Rectal smooth muscle tissue (tissue), 1 donor: ENCODE measurements around the gene GALNT18.

Source experiments
- H3K27ac ChIP-seq: one replicate; pipeline ENCODE4 v1.7.0; 2013; ENCODE audit warnings: low read depth, low read length, inconsistent platforms
- H3K27me3 ChIP-seq: one replicate; pipeline ENCODE4 v1.7.0; 2013; ENCODE audit warnings: low read length; ENCODE audit not compliant: control insufficient read depth, insufficient read depth
- H3K36me3 ChIP-seq: one replicate; pipeline ENCODE4 v1.7.0; 2013; ENCODE audit warnings: low read length; ENCODE audit not compliant: control insufficient read depth, insufficient read depth
- H3K4me1 ChIP-seq: one replicate; pipeline ENCODE4 v1.7.0; 2013; ENCODE audit warnings: low read length; ENCODE audit not compliant: control insufficient read depth, insufficient read depth
- H3K4me3 ChIP-seq: one replicate; pipeline ENCODE4 v1.7.0; 2013; ENCODE audit warnings: low read length
- H3K9ac ChIP-seq: one replicate; pipeline ENCODE4 v1.7.0; 2013; ENCODE audit warnings: low read length

The GALNT18 gene

GRCh38 chr11:11292839-11293238 is 329.0 kb downstream of the GALNT18 start:
- Histone ChIP-seq H3K9ac (no peak overlapping the region), H3K27ac (no peak overlapping the region), H3K27me3 (no peaks in the 10 kb centered on the region), H3K36me3 (no peaks in the 10 kb centered on the region), H3K4me3 (no peak overlapping the region), H3K4me1 (peaks cover 5% of the 10 kb centered on the region)

GRCh38 chr11:11291041-11292015 is 330.5 kb downstream of the GALNT18 start:
- no peak overlapping the region for H3K9ac ChIP-seq
- no peak overlapping the region for H3K27ac ChIP-seq
- H3K36me3 ChIP-seq: no peaks in the 10 kb centered on the region
- H3K27me3 ChIP-seq: no peaks in the 10 kb centered on the region
- H3K4me3 ChIP-seq: no peak overlapping the region
- peaks cover 4% of the 10 kb centered on the region for H3K4me1 ChIP-seq

GRCh38 chr11:11290354-11290753 is 331.5 kb downstream of the GALNT18 start:
- Histone ChIP-seq H3K27ac (no peak overlapping the region), H3K4me3 (no peak overlapping the region), H3K9ac (no peak overlapping the region)

GRCh38 chr11:11289669-11290068 is 332.1 kb downstream of the GALNT18 start:
- Histone ChIP-seq H3K4me1 (no peaks in the 10 kb centered on the region), H3K27me3 (no peaks in the 10 kb centered on the region), H3K4me3 (no peak overlapping the region), H3K36me3 (no peaks in the 10 kb centered on the region), H3K27ac (no peak overlapping the region), H3K9ac (no peak overlapping the region)

More at GRCh38 chr11:11290354-11290753, 331.5 kb downstream of the GALNT18 start:
- no peaks in the 10 kb centered on the region for H3K27me3 ChIP-seq
- H3K36me3 ChIP-seq: no peaks in the 10 kb centered on the region
- no peaks in the 10 kb centered on the region for H3K4me1 ChIP-seq

GRCh38 chr11:11288972-11289616 is 332.7 kb downstream of the GALNT18 start:
- no peaks in the 10 kb centered on the region for H3K27me3 ChIP-seq
- H3K4me3 ChIP-seq: no peak overlapping the region
- H3K36me3 ChIP-seq: no peaks in the 10 kb centered on the region
- no peak overlapping the region for H3K27ac ChIP-seq
- H3K4me1 ChIP-seq: no peaks in the 10 kb centered on the region
- H3K9ac ChIP-seq: no peak overlapping the region

- Histone ChIP-seq H3K9ac (no peak overlapping the region), H3K4me3 (no peak overlapping the region), H3K27me3 (no peaks in the 10 kb centered on the region), H3K36me3 (no peaks in the 10 kb centered on the region), H3K27ac (no peak overlapping the region), H3K4me1 (no peaks in the 10 kb centered on the region)
Observed at GRCh38 chr11:11284481-11284880, 337.3 kb downstream of the GALNT18 start.

GRCh38 chr11:11281626-11282025 is 340.2 kb downstream of the GALNT18 start:
- H3K4me1 ChIP-seq: no peaks in the 10 kb centered on the region
- no peak overlapping the region for H3K27ac ChIP-seq
- H3K27me3 ChIP-seq: no peaks in the 10 kb centered on the region
- H3K9ac ChIP-seq: no peak overlapping the region
- no peak overlapping the region for H3K4me3 ChIP-seq
- H3K36me3 ChIP-seq: no peaks in the 10 kb centered on the region

GRCh38 chr11:11280826-11281225 is 341.0 kb downstream of the GALNT18 start:
- Histone ChIP-seq H3K27me3 (no peaks in the 10 kb centered on the region), H3K4me1 (no peaks in the 10 kb centered on the region), H3K4me3 (no peak overlapping the region), H3K36me3 (no peaks in the 10 kb centered on the region), H3K27ac (no peak overlapping the region), H3K9ac (no peak overlapping the region)

- Histone ChIP-seq H3K36me3 (no peaks in the 10 kb centered on the region), H3K27me3 (no peaks in the 10 kb centered on the region), H3K9ac (no peak overlapping the region), H3K4me1 (no peaks in the 10 kb centered on the region), H3K27ac (no peak overlapping the region), H3K4me3 (no peak overlapping the region)
Observed at GRCh38 chr11:11279956-11280689, 341.7 kb downstream of the GALNT18 start.

- no peaks in the 10 kb centered on the region for H3K27me3 ChIP-seq
- no peaks in the 10 kb centered on the region for H3K36me3 ChIP-seq
- no peaks in the 10 kb centered on the region for H3K4me1 ChIP-seq
- no peak overlapping the region for H3K9ac ChIP-seq
- H3K27ac ChIP-seq: no peak overlapping the region
- no peak overlapping the region for H3K4me3 ChIP-seq
Observed at GRCh38 chr11:11272254-11272653, 349.6 kb downstream of the GALNT18 start.

GRCh38 chr11:11270236-11270775 is 351.5 kb downstream of the GALNT18 start:
- no peaks in the 10 kb centered on the region for H3K36me3 ChIP-seq
- H3K27me3 ChIP-seq: no peaks in the 10 kb centered on the region
- no peak overlapping the region for H3K27ac ChIP-seq
- H3K4me1 ChIP-seq: no peaks in the 10 kb centered on the region
- no peak overlapping the region for H3K9ac ChIP-seq
- no peak overlapping the region for H3K4me3 ChIP-seq

GRCh38 chr11:11268706-11269105 is 353.1 kb downstream of the GALNT18 start:
- no peaks in the 10 kb centered on the region for H3K27me3 ChIP-seq
- H3K9ac ChIP-seq: no peak overlapping the region
- H3K36me3 ChIP-seq: no peaks in the 10 kb centered on the region
- no peak overlapping the region for H3K27ac ChIP-seq
- no peak overlapping the region for H3K4me3 ChIP-seq
- no peaks in the 10 kb centered on the region for H3K4me1 ChIP-seq
